ENCODE data around the gene ATP7B.
"Not testable (repeated sequence)": the region's sequence is repeated elsewhere in the genome, so short reads cannot be mapped to it uniquely, and the experiment has no call there.

ATP7B gene

GRCh38 chr13:52006523-52007245, 4.6 kb downstream of the ATP7B start:
- DNase-seq (ENCODE audit: low read depth), result no peak

- no peak for DNase-seq (ENCODE audit: low read depth)
Measured at GRCh38 chr13:52005841-52006522, 5.3 kb downstream of the ATP7B start.

GRCh38 chr13:52004511-52005170, 6.6 kb downstream of the ATP7B start:
- no peak for DNase-seq (ENCODE audit: low read depth)

- DNase-seq (ENCODE audit: low read depth), result no peak
Measured at GRCh38 chr13:52003541-52003940, 7.7 kb downstream of the ATP7B start.

GRCh38 chr13:52002361-52002760, 8.9 kb downstream of the ATP7B start:
- no peak for DNase-seq (ENCODE audit: low read depth)

GRCh38 chr13:52001120-52001731, 10.0 kb downstream of the ATP7B start:
- no peak for DNase-seq (ENCODE audit: low read depth)

GRCh38 chr13:51999921-52000320, 11.3 kb downstream of the ATP7B start:
- DNase-seq (ENCODE audit: low read depth), result no peak

GRCh38 chr13:51999510-51999911, 11.7 kb downstream of the ATP7B start:
- no peak for DNase-seq (ENCODE audit: low read depth)

GRCh38 chr13:51998723-51999509, 12.3 kb downstream of the ATP7B start:
- DNase-seq (ENCODE audit: low read depth), result no peak

- DNase-seq (ENCODE audit: low read depth), result no peak
Measured at GRCh38 chr13:51997641-51998330, 13.5 kb downstream of the ATP7B start.

GRCh38 chr13:51997186-51997585, 14.1 kb downstream of the ATP7B start:
- DNase-seq (ENCODE audit: low read depth), result no peak

GRCh38 chr13:51996641-51997040, 14.6 kb downstream of the ATP7B start:
- no peak for DNase-seq (ENCODE audit: low read depth)

GRCh38 chr13:51995677-51996551, 15.3 kb downstream of the ATP7B start:
- no peak for DNase-seq (ENCODE audit: low read depth)

GRCh38 chr13:51993713-51994112, 17.5 kb downstream of the ATP7B start:
- no peak for DNase-seq (ENCODE audit: low read depth)

GRCh38 chr13:51988988-51989618, 22.1 kb downstream of the ATP7B start:
- no peak for DNase-seq (ENCODE audit: low read depth)

- not testable (repeated sequence) for DNase-seq (ENCODE audit: low read depth)
Measured at GRCh38 chr13:51984904-51985303, 26.3 kb downstream of the ATP7B start.

GRCh38 chr13:51983292-51983691, 28.0 kb downstream of the ATP7B start:
- not testable (repeated sequence) for DNase-seq (ENCODE audit: low read depth)

GRCh38 chr13:51981355-51981754, 29.9 kb downstream of the ATP7B start:
- no peak for DNase-seq (ENCODE audit: low read depth)

GRCh38 chr13:51980908-51981307, 30.3 kb downstream of the ATP7B start:
- no peak for DNase-seq (ENCODE audit: low read depth)
